GM06990 (cell line): ENCODE results near the gene ZNF511.

ENCODE experiments used
- DNase-seq: peaks from one replicate; pipeline ENCODE4 v3.0.0-alpha.2; 2011; ENCODE audit not compliant: insufficient read length; ENCODE audit errors: extremely low read depth
- H3K27me3 ChIP-seq: replicated peaks from 2 replicates; pipeline ENCODE4 v1.6.0; 2011; ENCODE audit warnings: low read length; ENCODE audit not compliant: control insufficient read depth, insufficient read depth
- H3K36me3 ChIP-seq: 2 replicates; pipeline ENCODE4 v1.5.1; 2011; ENCODE audit warnings: low read length; ENCODE audit not compliant: control insufficient read depth, insufficient read depth
- H3K4me3 ChIP-seq: replicated peaks from 2 replicates; pipeline ENCODE4 v1.5.1; 2011; ENCODE audit warnings: low read depth, mild to moderate bottlenecking, control low read depth, low read length
- TF ChIP-seq, protein P1 (sequence below): IDR thresholded peaks from 2 replicates; pipeline ENCODE4 v1.5.1; 2011; ENCODE audit warnings: low read length, control low read depth, mild to moderate bottlenecking, inconsistent platforms; ENCODE audit not compliant: insufficient read depth, poor library complexity, severe bottlenecking

ZNF511 gene

DNA sequence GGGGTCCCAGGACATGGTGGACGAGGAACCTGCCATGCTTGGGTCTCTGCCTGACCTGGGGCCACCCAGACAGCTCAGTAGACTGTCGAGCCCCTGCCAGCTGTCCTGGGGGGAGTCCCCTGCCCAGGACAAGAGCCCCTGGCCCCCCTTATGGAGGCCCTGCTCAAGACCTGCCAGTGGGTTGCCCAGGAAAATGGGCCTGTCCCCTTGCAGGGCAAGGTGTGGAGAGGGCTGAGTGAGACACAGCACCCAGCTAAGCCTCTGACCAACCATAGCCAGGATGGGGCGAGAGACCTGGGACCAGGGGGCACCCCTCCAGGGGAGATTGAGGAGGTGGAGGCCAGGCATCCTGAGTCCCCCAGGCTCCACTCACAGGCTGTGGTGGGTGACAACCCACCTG, 47.3 kb downstream of the ZNF511 start:
- DNase-seq = no peak
- no peaks in the 10 kb centered on the region for H3K27me3 ChIP-seq
- H3K4me3 ChIP-seq = no peak overlapping the region
- TF ChIP-seq, protein P1, sequence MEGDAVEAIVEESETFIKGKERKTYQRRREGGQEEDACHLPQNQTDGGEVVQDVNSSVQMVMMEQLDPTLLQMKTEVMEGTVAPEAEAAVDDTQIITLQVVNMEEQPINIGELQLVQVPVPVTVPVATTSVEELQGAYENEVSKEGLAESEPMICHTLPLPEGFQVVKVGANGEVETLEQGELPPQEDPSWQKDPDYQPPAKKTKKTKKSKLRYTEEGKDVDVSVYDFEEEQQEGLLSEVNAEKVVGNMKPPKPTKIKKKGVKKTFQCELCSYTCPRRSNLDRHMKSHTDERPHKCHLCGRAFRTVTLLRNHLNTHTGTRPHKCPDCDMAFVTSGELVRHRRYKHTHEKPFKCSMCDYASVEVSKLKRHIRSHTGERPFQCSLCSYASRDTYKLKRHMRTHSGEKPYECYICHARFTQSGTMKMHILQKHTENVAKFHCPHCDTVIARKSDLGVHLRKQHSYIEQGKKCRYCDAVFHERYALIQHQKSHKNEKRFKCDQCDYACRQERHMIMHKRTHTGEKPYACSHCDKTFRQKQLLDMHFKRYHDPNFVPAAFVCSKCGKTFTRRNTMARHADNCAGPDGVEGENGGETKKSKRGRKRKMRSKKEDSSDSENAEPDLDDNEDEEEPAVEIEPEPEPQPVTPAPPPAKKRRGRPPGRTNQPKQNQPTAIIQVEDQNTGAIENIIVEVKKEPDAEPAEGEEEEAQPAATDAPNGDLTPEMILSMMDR = no peak
- no peaks in the 10 kb centered on the region; the same call in 1 of the 2 replicates for H3K36me3 ChIP-seq

DNA sequence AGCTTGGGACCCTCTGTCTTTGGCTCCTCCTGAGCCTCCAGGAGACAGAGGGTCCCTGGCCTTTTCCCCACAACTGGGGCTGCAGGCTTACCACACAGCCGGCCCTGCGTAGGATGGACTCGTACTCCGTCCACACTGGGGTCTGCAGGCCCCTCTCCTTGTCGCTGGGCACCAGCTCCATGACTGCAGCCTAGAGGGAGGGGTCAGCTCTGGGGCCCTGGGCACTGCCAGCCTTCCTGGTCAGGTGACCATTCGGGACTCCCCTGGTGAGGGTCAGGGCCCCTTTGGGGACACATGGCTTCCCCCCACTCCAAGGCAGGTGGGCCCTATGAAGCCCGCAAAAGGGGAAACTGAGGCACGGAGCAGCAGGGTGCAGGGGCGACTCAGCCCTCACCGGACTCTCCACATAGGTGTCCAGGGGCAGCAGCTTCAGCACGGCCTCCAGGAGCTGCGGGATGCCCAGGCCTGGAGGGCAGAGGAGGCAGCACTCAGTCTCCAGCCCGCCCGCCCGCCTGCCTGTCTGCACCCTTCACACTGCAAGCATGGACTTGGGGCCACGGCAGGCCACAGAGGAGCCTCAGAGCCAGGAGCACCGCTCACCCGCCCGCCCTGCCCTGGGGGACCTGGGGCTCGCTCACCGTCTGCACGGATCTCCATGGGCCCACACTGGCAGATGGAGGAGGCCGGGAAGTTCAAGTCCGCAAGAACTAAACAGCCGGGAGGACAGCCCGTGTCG, 48.0 kb downstream of the ZNF511 start:
- Histone ChIP-seq H3K36me3 (no peaks in the 10 kb centered on the region; the same call in 1 of the 2 replicates), H3K27me3 (no peaks in the 10 kb centered on the region), H3K4me3 (peak overlapping the region; percentile 65)
- DNase-seq = no peak
- TF ChIP-seq, protein P1 = no peak

DNA sequence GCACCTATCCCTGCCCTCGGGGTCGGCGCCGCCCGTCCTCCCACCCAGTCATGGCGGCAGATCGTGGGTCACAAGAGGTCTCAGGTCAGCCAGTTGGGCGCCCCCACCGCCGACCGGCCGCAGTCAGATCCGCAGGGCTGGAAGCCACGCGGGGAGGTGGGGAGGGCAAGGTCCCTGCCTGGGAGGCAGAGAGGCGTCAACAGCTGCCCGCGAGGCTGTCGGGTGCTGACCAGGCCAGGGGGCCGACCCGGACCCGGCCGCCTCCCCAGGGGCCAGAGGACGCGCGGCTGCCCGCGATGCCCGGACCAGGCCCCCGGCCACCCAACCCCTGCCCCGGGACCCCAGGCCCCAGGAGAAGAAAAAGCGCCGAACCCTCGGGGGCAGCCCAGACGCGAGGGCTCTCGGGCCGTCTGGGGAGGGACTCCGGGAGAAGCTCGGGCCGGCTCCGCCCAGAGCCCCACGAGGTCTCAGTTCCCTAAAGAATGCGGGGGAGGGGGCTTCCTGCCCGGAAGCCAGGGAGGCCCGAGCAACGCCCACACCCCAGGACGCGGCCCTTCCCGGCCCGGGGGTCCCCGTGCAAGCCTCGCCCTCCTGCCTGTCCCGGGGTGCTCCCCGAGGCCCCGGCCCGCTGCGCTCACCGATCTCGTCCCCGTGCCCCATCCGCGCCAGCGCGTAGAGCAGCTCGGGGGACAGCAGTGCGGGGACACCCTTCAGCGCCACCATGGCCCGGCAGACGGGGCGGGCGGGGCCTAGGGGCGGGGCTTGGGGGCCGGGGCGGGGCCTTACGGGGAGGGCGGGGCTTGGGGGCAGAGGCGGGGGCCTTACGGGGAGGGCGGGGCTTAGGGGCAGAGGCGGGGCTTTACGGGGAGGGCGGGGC, 48.8 kb downstream of the ZNF511 start, which contains the start of gene FUOM:
FUOM (minus strand) TSS at position 735 of the 877 bp plus-strand sequence; CDS start at position 723, 12 bp downstream.
- TF ChIP-seq, protein P1 = no peak
- DNase-seq = peak; percentile 86
- Histone ChIP-seq H3K36me3 (peaks cover 3% of the 10 kb centered on the region), H3K27me3 (no peaks in the 10 kb centered on the region), H3K4me3 (peak within 1 kb of the TSS; percentile 65)

DNA sequence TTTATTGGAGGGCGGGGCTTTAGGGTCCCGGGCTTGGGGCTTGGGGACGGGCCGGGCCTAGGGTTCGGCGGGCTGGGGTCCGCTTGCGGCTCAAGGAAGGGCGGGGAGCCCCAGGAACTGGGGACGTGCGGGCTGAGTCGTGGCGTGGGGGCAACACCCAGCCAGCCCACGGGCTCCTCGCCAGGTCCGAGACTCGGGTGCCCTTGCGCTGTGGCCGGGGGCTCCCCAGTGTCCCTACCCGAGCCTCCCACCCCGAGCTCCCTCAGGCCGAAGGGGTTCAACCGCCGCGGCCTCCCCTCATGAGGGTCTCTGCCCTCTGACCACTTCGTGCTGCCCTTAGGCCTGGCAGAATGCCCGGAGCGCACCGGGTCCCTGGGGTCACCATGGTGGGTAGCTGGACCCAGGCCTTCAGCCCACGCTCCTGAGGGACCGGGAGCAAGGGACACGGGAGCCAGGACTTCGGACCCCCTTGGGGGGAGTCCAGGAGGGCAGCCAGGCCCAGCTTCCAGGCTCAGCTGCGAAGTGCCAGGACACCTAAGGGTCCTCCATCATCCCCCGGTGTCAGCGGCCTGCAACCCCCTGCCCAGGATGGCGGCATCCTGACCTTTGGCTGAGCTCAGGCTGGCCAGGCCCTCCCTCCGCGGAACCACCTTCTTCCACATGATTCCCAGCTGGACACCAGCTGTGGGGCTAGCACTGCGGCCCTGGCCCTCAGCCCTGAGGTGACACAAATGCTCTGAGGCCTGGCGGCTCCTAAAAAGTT, 49.6 kb downstream of the ZNF511 start:
- H3K36me3 ChIP-seq = peaks cover 8% of the 10 kb centered on the region
- H3K27me3 ChIP-seq = no peaks in the 10 kb centered on the region
- no peak overlapping the region for H3K4me3 ChIP-seq
- TF ChIP-seq, protein P1 = no peak
- DNase-seq = no peak

DNA sequence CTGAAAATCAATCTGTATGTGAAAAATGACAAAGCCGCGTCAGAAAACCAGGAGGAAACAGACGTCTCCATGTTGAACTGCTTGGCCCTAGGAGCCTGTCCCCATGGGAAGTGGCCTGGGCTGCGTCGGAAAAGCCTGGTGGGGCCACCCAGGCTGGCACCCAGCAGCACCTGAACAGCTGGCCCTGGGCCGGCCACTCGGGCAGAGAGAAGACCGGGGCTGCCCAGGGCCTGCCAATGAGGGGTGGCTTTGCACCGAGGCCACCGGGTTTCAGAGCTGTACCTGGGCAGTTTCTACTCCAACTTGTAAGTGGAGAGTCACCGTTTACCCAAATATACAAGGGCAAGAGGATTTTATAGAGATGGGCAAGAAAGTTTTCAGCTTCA, 50.2 kb downstream of the ZNF511 start:
- no peak for DNase-seq
- TF ChIP-seq, protein P1 = no peak
- Histone ChIP-seq H3K4me3 (no peak overlapping the region), H3K36me3 (peaks cover 8% of the 10 kb centered on the region), H3K27me3 (no peaks in the 10 kb centered on the region)
